Measurements from ENCODE around the gene AP1M2.

The AP1M2 gene

GRCh38 chr19:10546817-10547216, 40.3 kb downstream of the AP1M2 start:
- no peak overlapping the region for H3K18ac ChIP-seq (ENCODE audit: low read length)
- no peak overlapping the region for H3K4me2 ChIP-seq (ENCODE audit: low read length)
- H2BK120ac ChIP-seq (ENCODE audit: insufficient read depth, low read length, poor library complexity): no peak overlapping the region
- no peak overlapping the region for H3K4me3 ChIP-seq (ENCODE audit: low read depth, low read length)
- H3K9me3 ChIP-seq (ENCODE audit: insufficient read depth, low read depth, low read length): no peaks in the 10 kb centered on the region
- H2AFZ ChIP-seq (ENCODE audit: insufficient read depth, low read length, poor library complexity): no peak overlapping the region
- peaks cover 4 to 6% of the 10 kb centered on the region in 2 experiments for H3K4me1 ChIP-seq (ENCODE audit: control insufficient read depth in 1 of 2, insufficient read depth in 2 of 2, low read length in 2 of 2)
- no peak overlapping the region for H3K9ac ChIP-seq (ENCODE audit: low read length)
- H3K23ac ChIP-seq (ENCODE audit: low read length): no peak overlapping the region
- H4K91ac ChIP-seq (ENCODE audit: low read depth, low read length): no peak overlapping the region
- no peak overlapping the region for H4K12ac ChIP-seq (ENCODE audit: low read depth, low read length)
- peaks cover 5% of the 10 kb centered on the region for H3K79me1 ChIP-seq (ENCODE audit: low read length)
- peaks cover 13 to 23% of the 10 kb centered on the region in 2 experiments for H3K36me3 ChIP-seq (ENCODE audit: control insufficient read depth in 1 of 2, insufficient read depth in 2 of 2, low read length in 2 of 2)
- H4K8ac ChIP-seq (ENCODE audit: low read depth, low read length): no peak overlapping the region
- no peaks in the 10 kb centered on the region for H3K27me3 ChIP-seq (ENCODE audit: insufficient read depth, low read length)
- no peak overlapping the region for H2BK5ac ChIP-seq (ENCODE audit: low read depth, low read length, poor library complexity)
- no peak overlapping the region for H2BK12ac ChIP-seq (ENCODE audit: low read length)
- WGBS (ENCODE audit: extremely low coverage, insufficient coverage, insufficient read length): no CpG with 5 or more reads among the region's 17 CpGs
- no peak overlapping the region for H3K14ac ChIP-seq (ENCODE audit: low read length)
- H2AK5ac ChIP-seq (ENCODE audit: low read length): no peak overlapping the region
- H3K27ac ChIP-seq (ENCODE audit: low read depth, low read length): no peak overlapping the region
- DNase-seq: no peak
- no peak overlapping the region for H3K4ac ChIP-seq (ENCODE audit: low read depth, low read length)
- H3K79me2 ChIP-seq (ENCODE audit: control insufficient read depth, insufficient read depth, low read length, poor library complexity): peaks cover 6% of the 10 kb centered on the region

GRCh38 chr19:10544753-10545251, 42.3 kb downstream of the AP1M2 start:
- Histone ChIP-seq H3K79me2 (ENCODE audit: control insufficient read depth, insufficient read depth, low read length, poor library complexity) (peaks cover 6% of the 10 kb centered on the region), H3K9ac (ENCODE audit: low read length) (no peak overlapping the region), H2BK120ac (ENCODE audit: insufficient read depth, low read length, poor library complexity) (no peak overlapping the region), H2AK5ac (ENCODE audit: low read length) (no peak overlapping the region), H4K91ac (ENCODE audit: low read depth, low read length) (no peak overlapping the region), H3K36me3 (ENCODE audit: control insufficient read depth in 1 of 2, insufficient read depth in 2 of 2, low read length in 2 of 2) (peaks cover 13 to 16% of the 10 kb centered on the region in 2 experiments), H2BK12ac (ENCODE audit: low read length) (no peak overlapping the region), H3K9me3 (ENCODE audit: insufficient read depth, low read depth, low read length) (no peaks in the 10 kb centered on the region), H3K4me2 (ENCODE audit: low read length) (peak overlapping the region; percentile 13), H3K4me1 (ENCODE audit: control insufficient read depth in 1 of 2, insufficient read depth in 2 of 2, low read length in 2 of 2) (peaks cover 4 to 6% of the 10 kb centered on the region in 2 experiments), H4K12ac (ENCODE audit: low read depth, low read length) (peak overlapping the region; percentile 32), H3K27ac (ENCODE audit: low read depth, low read length) (no peak overlapping the region), H4K8ac (ENCODE audit: low read depth, low read length) (no peak overlapping the region), H3K14ac (ENCODE audit: low read length) (no peak overlapping the region), H3K4me3 (ENCODE audit: low read depth, low read length) (peak overlapping the region; percentile 82), H3K4ac (ENCODE audit: low read depth, low read length) (no peak overlapping the region), H3K18ac (ENCODE audit: low read length) (no peak overlapping the region), H3K79me1 (ENCODE audit: low read length) (peaks cover 5% of the 10 kb centered on the region), H3K27me3 (ENCODE audit: insufficient read depth, low read length) (no peaks in the 10 kb centered on the region), H2AFZ (ENCODE audit: insufficient read depth, low read length, poor library complexity) (peak overlapping the region; percentile 97), H2BK5ac (ENCODE audit: low read depth, low read length, poor library complexity) (no peak overlapping the region), H3K23ac (ENCODE audit: low read length) (no peak overlapping the region)
- no CpG with 5 or more reads among the region's 23 CpGs for WGBS (ENCODE audit: extremely low coverage, insufficient coverage, insufficient read length)
- no peak for DNase-seq

- Histone ChIP-seq H4K8ac (ENCODE audit: low read depth, low read length) (peak overlapping the region; percentile 94), H2AK5ac (ENCODE audit: low read length) (peak overlapping the region; percentile 76), H3K9me3 (ENCODE audit: insufficient read depth, low read depth, low read length) (no peaks in the 10 kb centered on the region), H2BK5ac (ENCODE audit: low read depth, low read length, poor library complexity) (peak overlapping the region; percentile 68), H3K79me1 (ENCODE audit: low read length) (peaks cover 5% of the 10 kb centered on the region), H3K18ac (ENCODE audit: low read length) (peak overlapping the region; percentile 93), H3K4me1 (ENCODE audit: control insufficient read depth in 1 of 2, insufficient read depth in 2 of 2, low read length in 2 of 2) (peaks cover 4 to 6% of the 10 kb centered on the region in 2 experiments), H3K27ac (ENCODE audit: low read depth, low read length) (no peak overlapping the region), H3K23ac (ENCODE audit: low read length) (no peak overlapping the region), H3K14ac (ENCODE audit: low read length) (peak overlapping the region; percentile 86), H3K4ac (ENCODE audit: low read depth, low read length) (peak overlapping the region; percentile 90), H4K12ac (ENCODE audit: low read depth, low read length) (peak overlapping the region; percentile 94), H3K4me3 (ENCODE audit: low read depth, low read length) (peak overlapping the region; percentile 82), H3K79me2 (ENCODE audit: control insufficient read depth, insufficient read depth, low read length, poor library complexity) (peaks cover 6% of the 10 kb centered on the region), H3K4me2 (ENCODE audit: low read length) (peak overlapping the region; percentile 86), H4K91ac (ENCODE audit: low read depth, low read length) (peak overlapping the region; percentile 89), H2BK120ac (ENCODE audit: insufficient read depth, low read length, poor library complexity) (peak overlapping the region; percentile 68), H3K36me3 (ENCODE audit: control insufficient read depth in 1 of 2, insufficient read depth in 2 of 2, low read length in 2 of 2) (peaks cover 10 to 14% of the 10 kb centered on the region in 2 experiments), H3K9ac (ENCODE audit: low read length) (peak overlapping the region; percentile 76), H2AFZ (ENCODE audit: insufficient read depth, low read length, poor library complexity) (peak overlapping the region; percentile 97), H2BK12ac (ENCODE audit: low read length) (no peak overlapping the region), H3K27me3 (ENCODE audit: insufficient read depth, low read length) (no peaks in the 10 kb centered on the region)
- DNase-seq: peak in 1 of 2 donors; percentile 43
- WGBS (ENCODE audit: extremely low coverage, insufficient coverage, insufficient read length): no CpG with 5 or more reads among the region's 22 CpGs
These were observed 42.8 kb downstream of the AP1M2 start for GRCh38 chr19:10544242-10544752.

- Histone ChIP-seq H3K18ac (ENCODE audit: low read length) (peak within 1 kb of the TSS; percentile 93), H3K36me3 (ENCODE audit: control insufficient read depth in 1 of 2, insufficient read depth in 2 of 2, low read length in 2 of 2) (peaks cover 10 to 12% of the 10 kb centered on the region in 2 experiments)
- no CpG with 5 or more reads among the region's 79 CpGs for WGBS (ENCODE audit: extremely low coverage, insufficient coverage, insufficient read length)
These were observed 43.5 kb downstream of the AP1M2 start, which contains the start of gene ATG4D for GRCh38 chr19:10543420-10544241. ATG4D (plus strand) TSS chr19:10543904; CDS start chr19:10544091, 187 bp downstream.

More at GRCh38 chr19:10543420-10544241, 43.5 kb downstream of the AP1M2 start, which contains the start of gene ATG4D:
- H2AFZ ChIP-seq (ENCODE audit: insufficient read depth, low read length, poor library complexity): peak within 1 kb of the TSS; percentile 97
- H3K4me2 ChIP-seq (ENCODE audit: low read length): peak within 1 kb of the TSS; percentile 86
- peak within 1 kb of the TSS; percentile 90 for H3K4ac ChIP-seq (ENCODE audit: low read depth, low read length)
- H3K9me3 ChIP-seq (ENCODE audit: insufficient read depth, low read depth, low read length): no peaks in the 10 kb centered on the region
- H3K23ac ChIP-seq (ENCODE audit: low read length): no peak within 1 kb of the TSS
- H4K91ac ChIP-seq (ENCODE audit: low read depth, low read length): peak within 1 kb of the TSS; percentile 89
- no peaks in the 10 kb centered on the region for H3K27me3 ChIP-seq (ENCODE audit: insufficient read depth, low read length)
- peak within 1 kb of the TSS; percentile 68 for H2BK120ac ChIP-seq (ENCODE audit: insufficient read depth, low read length, poor library complexity)
- H3K79me2 ChIP-seq (ENCODE audit: control insufficient read depth, insufficient read depth, low read length, poor library complexity): peaks cover 6% of the 10 kb centered on the region
- H2BK5ac ChIP-seq (ENCODE audit: low read depth, low read length, poor library complexity): peak within 1 kb of the TSS; percentile 68
- peak within 1 kb of the TSS; percentile 86 for H3K14ac ChIP-seq (ENCODE audit: low read length)
- DNase-seq: peak; percentile 64 to 78
- peak within 1 kb of the TSS; percentile 82 for H3K4me3 ChIP-seq (ENCODE audit: low read depth, low read length)
- H3K9ac ChIP-seq (ENCODE audit: low read length): peak within 1 kb of the TSS; percentile 76
- peak within 1 kb of the TSS; percentile 76 for H2AK5ac ChIP-seq (ENCODE audit: low read length)
- peaks cover 4 to 6% of the 10 kb centered on the region in 2 experiments for H3K4me1 ChIP-seq (ENCODE audit: control insufficient read depth in 1 of 2, insufficient read depth in 2 of 2, low read length in 2 of 2)
- H2BK12ac ChIP-seq (ENCODE audit: low read length): no peak within 1 kb of the TSS
- H3K27ac ChIP-seq (ENCODE audit: low read depth, low read length): no peak within 1 kb of the TSS
- H4K12ac ChIP-seq (ENCODE audit: low read depth, low read length): peak within 1 kb of the TSS; percentile 94
- H4K8ac ChIP-seq (ENCODE audit: low read depth, low read length): peak within 1 kb of the TSS; percentile 94
- peaks cover 5% of the 10 kb centered on the region for H3K79me1 ChIP-seq (ENCODE audit: low read length)
